Neural progenitor cell (in vitro differentiated cells): ENCODE measurements around the gene LYZL6.

Experiments used
- EZH2 ChIP-seq: fragments of 200-600 bp; sonication (generic); IDR thresholded peaks from 2 replicates; pipeline ENCODE4 v1.6.1; 2017; ENCODE audit warnings: antibody characterized with exemption, mild to moderate bottlenecking, moderate library complexity
- EZH2phosphoT487 ChIP-seq: fragments of 200-600 bp; sonication (generic); IDR thresholded peaks from 2 replicates; pipeline ENCODE4 v1.6.1; 2017; ENCODE audit warnings: antibody characterized with exemption
- TF ChIP-seq, protein P1 (sequence below): fragments of 200-600 bp; sonication (generic); IDR thresholded peaks from 2 replicates; pipeline ENCODE4 v1.5.1; 2017; ENCODE audit warnings: antibody characterized with exemption, mild to moderate bottlenecking

DNA sequence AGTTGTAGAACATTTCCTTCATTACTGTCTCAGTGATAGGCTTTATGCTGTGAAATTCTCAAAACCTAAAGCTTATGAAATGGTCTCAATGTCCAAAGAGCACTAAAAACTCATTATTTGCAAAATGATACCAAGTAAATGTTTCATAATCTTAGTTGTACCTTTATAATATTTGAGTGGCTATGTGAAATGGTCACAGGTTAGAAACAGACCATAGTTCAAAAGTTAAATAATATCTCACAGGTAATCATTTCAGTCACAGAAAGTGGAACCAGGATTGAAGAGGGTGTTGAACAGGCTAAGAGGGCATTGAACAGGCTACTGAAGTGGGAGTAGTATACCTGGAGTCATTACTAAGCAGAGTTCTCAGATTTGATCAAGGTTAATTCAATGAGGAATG is 15.8 kb downstream of the LYZL6 start:
- TF ChIP-seq, protein P1, sequence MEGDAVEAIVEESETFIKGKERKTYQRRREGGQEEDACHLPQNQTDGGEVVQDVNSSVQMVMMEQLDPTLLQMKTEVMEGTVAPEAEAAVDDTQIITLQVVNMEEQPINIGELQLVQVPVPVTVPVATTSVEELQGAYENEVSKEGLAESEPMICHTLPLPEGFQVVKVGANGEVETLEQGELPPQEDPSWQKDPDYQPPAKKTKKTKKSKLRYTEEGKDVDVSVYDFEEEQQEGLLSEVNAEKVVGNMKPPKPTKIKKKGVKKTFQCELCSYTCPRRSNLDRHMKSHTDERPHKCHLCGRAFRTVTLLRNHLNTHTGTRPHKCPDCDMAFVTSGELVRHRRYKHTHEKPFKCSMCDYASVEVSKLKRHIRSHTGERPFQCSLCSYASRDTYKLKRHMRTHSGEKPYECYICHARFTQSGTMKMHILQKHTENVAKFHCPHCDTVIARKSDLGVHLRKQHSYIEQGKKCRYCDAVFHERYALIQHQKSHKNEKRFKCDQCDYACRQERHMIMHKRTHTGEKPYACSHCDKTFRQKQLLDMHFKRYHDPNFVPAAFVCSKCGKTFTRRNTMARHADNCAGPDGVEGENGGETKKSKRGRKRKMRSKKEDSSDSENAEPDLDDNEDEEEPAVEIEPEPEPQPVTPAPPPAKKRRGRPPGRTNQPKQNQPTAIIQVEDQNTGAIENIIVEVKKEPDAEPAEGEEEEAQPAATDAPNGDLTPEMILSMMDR = no peak
- no peak for TF ChIP-seq EZH2phosphoT487
- TF ChIP-seq EZH2 = no peak
